GM10248 (cell line): ENCODE measurements around the gene PARD3B.

Experiments used
- CTCF ChIA-PET: fragments of 300-600 bp; sonication (Branson Sonifier 250); formaldehyde crosslinking; extraction: SDS; loops from one replicate; lab custom pipeline; 2021; ENCODE audit warnings: antibody characterized with exemption; lab: Yijun Ruan, JAX
- POLR2A ChIA-PET: fragments of 350-650 bp; sonication (Branson Sonifier 250); formaldehyde crosslinking; extraction: SDS; loops from one replicate; lab custom pipeline; 2020; ENCODE audit warnings: antibody characterized with exemption; lab: Yijun Ruan, JAX
- DNase-seq: peaks from one replicate; pipeline ENCODE4 v3.0.0; 2012; ENCODE audit errors: extremely low spot score
- TF ChIP-seq, protein P1 (sequence below): IDR thresholded peaks from 2 replicates; pipeline ENCODE4 v1.5.1; 2012; ENCODE audit warnings: mild to moderate bottlenecking, low read depth; ENCODE audit errors: extremely low read depth, missing control alignments, control extremely low read depth

Gene PARD3B

DNA sequence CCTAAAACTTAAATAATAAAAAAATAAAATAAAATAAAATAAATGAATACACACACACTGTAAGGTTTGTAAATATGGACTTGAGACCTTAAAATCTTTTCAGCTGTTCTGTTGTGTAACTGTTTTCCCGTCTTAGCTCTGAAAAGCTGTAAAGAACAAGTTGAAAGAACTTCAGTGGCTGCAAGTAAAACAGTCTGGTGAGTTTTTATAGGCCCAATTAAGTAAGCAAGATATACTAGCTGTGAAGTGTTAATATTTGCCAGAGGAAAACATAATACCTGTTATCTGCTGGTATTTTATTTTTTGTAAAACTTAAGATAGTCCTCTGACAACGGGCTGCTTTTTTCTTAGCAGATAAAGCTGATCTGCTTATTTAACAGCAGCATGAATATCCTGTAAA, 960.1 kb downstream of the PARD3B start:
- TF ChIP-seq, protein P1, sequence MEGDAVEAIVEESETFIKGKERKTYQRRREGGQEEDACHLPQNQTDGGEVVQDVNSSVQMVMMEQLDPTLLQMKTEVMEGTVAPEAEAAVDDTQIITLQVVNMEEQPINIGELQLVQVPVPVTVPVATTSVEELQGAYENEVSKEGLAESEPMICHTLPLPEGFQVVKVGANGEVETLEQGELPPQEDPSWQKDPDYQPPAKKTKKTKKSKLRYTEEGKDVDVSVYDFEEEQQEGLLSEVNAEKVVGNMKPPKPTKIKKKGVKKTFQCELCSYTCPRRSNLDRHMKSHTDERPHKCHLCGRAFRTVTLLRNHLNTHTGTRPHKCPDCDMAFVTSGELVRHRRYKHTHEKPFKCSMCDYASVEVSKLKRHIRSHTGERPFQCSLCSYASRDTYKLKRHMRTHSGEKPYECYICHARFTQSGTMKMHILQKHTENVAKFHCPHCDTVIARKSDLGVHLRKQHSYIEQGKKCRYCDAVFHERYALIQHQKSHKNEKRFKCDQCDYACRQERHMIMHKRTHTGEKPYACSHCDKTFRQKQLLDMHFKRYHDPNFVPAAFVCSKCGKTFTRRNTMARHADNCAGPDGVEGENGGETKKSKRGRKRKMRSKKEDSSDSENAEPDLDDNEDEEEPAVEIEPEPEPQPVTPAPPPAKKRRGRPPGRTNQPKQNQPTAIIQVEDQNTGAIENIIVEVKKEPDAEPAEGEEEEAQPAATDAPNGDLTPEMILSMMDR, result no peak
- ChIA-PET CTCF (interaction anchor here (0.9 kb wide), 1 partner anchor 14 kb away, joined by 3 read pairs; no protein-coding TSS in a partner anchor), POLR2A (no interaction called here)
- DNase-seq, result no peak

DNA sequence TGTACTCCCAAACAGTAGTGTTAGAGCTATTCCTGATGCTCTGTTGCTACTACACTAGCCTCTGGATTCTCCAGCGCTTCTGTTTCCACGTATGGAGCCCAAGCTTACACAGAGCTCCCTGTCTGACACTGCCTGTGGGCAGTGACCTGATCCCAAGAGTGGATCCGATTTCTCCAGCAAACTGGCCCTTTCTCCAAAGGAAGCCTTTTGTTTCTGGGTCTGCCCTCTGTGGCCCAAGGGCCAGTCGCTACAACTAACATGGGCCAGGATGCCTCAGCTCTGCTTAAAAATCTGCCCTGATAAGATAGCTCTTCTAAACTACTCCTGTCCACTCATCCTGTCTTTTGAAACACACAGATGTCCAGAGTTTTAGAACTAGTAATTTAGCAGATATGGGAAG, 964.4 kb downstream of the PARD3B start:
- POLR2A ChIA-PET, result no interaction called here
- CTCF ChIA-PET, result interaction anchor here (0.7 to 1.5 kb wide), 5 partner anchors 8 to 14 kb away, joined by 3 to 5 read pairs (median 3); no protein-coding TSS in a partner anchor
- DNase-seq, result no peak
- TF ChIP-seq, protein P1, result no peak

DNA sequence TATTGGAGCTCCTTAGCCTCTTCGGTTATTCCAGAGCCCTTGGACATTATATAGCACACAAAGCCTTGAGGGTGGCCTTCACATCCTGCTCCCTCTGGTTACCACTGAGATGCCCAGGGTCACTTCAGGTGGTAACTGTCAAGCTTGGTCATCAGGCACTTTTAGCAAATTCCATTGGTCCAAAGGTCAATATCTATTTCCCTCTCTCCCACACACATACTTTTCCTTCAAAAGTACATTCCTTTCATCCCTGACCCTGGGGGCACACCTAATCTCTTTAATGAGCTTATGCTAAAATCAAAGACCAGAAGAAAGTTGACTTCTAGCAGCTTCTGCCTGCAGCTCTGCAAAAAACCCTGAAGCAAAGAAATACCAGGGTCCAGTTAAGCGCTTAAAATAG, 965.1 kb downstream of the PARD3B start:
- DNase-seq, result no peak
- ChIA-PET POLR2A (no interaction called here), CTCF (interaction anchor here (0.9 to 1.4 kb wide), 3 partner anchors 9 to 14 kb away, joined by 3 to 5 read pairs (median 3); no protein-coding TSS in a partner anchor)
- TF ChIP-seq, protein P1, result no peak

DNA sequence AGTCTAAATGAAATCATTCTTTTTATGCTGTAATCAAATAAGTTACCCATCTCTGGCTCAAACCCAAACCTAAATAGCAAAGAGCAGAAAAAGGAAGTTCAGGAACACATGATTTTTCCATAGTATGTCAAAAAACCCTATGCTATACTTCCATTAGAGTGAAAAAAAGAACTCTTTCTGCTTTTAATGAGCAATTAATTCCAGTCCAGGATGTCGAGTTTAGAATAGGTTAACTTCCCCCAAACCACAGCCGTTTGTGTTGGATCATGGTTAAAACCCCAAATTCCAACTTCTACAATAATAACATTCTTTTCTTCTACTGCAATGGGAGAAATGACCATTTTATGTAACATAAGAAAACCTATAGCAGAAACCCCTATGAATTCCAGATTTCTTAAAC, 965.9 kb downstream of the PARD3B start:
- ChIA-PET CTCF (no interaction called here), POLR2A (no interaction called here)
- no peak for DNase-seq
- TF ChIP-seq, protein P1, result no peak

DNA sequence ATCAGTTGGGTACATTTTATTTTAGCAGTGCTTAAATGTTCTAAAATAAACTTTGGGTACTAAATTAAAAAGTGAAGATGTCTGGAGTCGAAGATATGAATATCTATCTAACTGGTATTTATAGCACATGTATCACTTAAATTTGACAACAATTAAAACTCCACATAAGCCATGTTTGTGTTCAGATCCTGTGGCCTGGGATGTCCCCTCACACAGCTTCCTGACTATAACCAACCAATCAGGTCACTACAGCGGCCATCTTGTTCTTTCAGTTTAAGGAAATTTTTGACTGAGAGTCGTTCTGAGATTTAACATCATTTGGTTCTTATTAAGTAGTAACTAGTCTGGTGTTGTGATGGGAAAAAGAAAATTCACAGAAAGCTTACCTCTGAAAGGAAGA, 966.4 kb downstream of the PARD3B start:
- no peak for DNase-seq
- TF ChIP-seq, protein P1, result no peak
- ChIA-PET POLR2A (no interaction called here), CTCF (no interaction called here)

DNA sequence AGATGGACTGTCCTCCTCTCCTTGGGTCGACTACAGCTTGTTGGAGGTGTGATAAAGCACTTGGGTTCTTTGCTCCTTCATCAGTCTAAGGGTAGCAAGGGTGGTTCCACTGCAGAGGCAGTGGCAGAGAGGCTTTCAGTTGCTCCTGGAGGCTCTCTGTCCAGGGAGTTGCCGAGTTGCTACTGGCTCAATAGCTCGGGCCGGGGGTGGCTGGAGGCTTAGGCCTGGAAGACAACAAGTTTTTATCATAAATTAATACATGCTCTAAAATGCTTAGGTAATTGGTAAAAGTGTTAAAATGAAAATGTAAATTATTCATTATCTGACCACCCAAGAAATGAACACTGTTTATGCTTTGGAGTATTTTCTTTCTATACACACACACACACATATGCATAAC, 975.0 kb downstream of the PARD3B start:
- DNase-seq, result no peak
- CTCF ChIA-PET, result interaction anchor here (1.4 kb wide), 1 partner anchor 10 kb away, joined by 3 read pairs; no protein-coding TSS in a partner anchor
- POLR2A ChIA-PET, result no interaction called here
- TF ChIP-seq, protein P1, result no peak
